Measurements from ENCODE around the gene NDUFAF3.
A peak's percentile ranks its signal among the peaks of the same experiment; 100 is the strongest.

NDUFAF3 gene, protein sequence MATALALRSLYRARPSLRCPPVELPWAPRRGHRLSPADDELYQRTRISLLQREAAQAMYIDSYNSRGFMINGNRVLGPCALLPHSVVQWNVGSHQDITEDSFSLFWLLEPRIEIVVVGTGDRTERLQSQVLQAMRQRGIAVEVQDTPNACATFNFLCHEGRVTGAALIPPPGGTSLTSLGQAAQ

DNA sequence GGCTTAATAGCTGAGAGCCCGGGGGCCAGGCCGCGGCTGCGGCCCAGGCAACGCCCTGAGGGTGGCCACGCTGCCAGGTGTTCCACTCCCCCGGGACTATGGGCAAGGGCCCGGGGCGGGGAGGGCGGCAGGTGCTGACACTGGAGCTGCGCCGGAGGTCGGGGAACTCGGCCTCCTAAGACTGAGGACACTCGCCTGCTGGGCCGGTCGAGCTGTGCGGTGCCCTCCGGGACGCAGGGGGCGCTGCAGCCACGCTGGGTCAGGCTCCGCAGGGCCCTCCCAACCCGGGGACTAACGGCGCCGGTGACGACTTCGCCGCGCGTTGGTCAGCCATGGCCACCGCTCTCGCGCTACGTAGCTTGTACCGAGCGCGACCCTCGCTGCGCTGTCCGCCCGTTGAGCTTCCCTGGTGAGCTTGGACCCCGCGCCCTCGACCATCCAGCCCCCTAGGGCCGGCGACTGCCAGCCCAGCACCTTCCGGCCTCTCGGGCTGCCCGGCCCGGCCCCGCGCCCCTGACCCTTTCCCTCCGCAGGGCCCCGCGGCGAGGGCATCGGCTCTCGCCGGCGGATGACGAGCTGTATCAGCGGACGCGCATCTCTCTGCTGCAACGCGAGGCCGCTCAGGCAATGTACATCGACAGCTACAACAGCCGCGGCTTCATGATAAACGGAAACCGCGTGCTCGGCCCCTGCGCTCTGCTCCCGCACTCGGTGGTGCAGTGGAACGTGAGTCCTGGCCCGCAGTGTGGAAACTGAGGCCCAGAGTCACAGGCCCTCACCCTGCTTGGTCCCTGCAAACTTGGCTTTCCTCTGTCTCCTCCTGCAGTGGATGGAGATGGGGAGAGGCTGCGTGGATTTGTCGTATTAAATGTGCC is at the start of gene NDUFAF3:
NDUFAF3 (plus strand) TSS at position 309 of the 875 bp plus-strand sequence; CDS start at position 333, 24 bp downstream.
- DNase-seq (ENCODE audit: low read depth) = peak; percentile 86

DNA sequence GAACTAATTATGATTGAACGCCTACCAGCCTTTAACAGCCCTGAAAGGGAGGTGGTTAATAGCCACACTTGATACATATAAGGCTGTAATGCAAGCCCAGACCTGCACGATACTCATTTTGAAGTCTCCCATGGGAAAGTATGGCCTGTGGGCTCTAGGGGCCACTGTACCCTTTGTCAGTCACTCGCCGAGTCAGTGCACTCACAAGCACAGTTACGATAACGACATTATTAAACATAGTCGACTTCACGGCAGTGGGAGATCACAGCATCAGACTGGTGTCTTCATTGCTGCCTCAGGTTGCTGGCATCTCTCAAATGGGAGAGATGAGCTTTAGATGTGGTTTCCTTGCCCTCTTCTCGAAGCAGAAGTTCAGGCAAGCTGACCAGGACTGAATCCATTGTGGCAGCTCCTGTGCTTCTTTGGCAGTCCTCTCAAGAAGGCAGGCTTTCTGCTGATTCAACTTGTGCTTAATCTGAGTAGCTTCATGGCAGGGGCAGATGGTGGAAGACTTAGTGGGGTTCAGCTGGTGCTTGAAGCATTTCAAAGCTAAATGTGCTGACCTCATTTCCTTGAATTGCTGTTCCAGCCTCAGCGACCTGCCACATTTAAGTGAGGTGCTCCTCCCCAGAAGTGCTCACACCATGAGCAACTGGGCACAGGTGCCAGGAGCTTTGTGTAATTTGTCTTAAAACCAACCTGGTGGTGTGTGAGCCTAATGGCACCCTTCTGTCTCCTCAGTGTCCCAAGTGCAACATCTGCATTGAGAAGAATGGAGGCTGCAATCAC is 47.7 kb upstream of the NDUFAF3 start:
- DNase-seq (ENCODE audit: low read depth) = no peak

DNA sequence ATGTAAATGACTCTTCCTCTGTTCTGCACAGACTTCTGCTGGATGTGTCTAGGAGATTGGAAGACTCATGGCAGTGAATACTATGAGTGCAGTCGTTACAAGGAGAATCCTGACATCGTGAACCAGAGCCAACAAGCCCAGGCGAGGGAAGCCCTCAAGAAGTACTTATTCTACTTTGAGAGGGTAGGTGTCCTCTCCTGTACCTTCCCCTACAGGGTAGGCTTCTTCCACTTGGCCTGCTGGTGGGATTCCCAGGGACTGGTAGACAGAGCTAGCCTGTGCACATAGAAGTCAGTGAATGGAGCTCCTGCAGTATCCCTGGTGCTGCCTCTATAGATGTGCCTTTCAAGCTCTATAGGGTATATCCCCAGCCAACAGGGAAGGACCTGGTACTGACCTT is 42.5 kb upstream of the NDUFAF3 start:
- DNase-seq (ENCODE audit: low read depth) = no peak

DNA sequence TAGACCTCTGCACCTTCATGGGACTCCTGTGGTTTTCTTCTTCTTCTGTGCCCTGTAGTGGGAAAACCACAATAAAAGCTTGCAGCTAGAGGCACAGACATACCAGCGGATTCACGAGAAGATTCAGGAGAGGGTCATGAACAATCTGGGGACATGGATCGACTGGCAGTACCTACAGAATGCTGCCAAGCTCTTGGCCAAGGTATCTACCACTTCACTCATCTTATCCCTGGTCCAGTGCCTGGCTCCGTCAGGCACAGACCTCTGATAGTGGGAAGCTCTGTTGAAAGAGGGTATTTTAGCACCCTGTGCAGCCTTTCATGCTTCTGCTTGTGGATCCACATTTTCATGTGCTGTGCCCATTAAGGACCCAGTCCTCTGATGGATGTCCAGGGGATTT is 41.6 kb upstream of the NDUFAF3 start:
- DNase-seq (ENCODE audit: low read depth) = no peak

DNA sequence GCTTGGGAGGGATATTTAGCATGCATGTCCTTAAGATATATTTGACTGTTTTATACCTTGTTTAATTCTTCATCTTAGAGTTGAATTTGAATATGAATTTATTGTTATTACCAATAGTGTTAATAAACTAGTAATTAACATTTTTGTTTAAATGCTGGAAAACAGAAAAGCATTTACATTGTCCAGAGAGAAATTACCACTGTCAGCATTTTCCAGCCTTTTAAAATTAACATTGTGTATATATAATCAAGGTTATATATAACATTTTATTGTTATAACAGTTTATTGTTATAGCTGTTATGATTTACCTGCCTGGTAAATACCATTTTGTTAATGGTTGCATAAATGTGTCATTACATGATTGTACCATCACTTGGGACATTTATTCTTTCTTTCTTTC is 39.9 kb upstream of the NDUFAF3 start:
- no peak for DNase-seq (ENCODE audit: low read depth)

DNA sequence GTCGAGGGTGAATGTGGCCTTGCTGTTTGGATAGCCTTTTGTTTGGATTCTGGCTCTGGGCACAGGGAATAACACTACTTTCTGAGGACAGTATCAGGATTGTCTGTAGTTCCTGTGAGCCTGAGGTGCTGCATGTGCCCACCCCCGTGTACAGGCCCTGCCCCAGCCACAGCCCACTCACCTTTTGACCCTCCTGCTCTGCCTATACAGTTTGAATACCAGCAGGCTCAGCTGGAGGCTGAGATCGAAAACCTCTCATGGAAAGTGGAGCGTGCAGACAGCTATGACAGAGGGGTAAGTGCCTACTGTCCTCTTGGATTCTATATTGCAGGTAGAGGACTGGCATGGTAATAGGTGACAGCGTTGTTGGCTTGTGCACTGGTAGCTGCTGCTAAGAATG is 39.2 kb upstream of the NDUFAF3 start:
- DNase-seq (ENCODE audit: low read depth) = no peak

DNA sequence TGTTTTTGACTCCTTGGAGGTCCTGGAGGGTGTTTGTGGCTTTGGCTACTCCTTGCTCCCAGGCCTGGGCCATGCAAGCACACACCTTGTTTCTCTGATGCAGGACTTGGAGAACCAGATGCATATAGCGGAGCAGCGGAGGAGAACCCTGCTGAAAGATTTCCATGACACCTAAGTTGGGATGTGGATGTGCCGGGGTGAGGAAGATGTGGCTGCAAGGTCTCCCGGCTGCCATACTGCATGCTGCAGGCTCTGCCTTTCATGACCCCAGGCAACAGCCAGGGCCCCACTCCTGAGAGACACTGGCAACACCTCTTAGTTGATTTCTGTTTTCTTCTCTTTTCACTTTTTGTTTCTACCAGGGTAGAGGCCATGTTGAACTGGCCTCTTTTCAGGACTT is 38.8 kb upstream of the NDUFAF3 start:
- no peak for DNase-seq (ENCODE audit: low read depth)

DNA sequence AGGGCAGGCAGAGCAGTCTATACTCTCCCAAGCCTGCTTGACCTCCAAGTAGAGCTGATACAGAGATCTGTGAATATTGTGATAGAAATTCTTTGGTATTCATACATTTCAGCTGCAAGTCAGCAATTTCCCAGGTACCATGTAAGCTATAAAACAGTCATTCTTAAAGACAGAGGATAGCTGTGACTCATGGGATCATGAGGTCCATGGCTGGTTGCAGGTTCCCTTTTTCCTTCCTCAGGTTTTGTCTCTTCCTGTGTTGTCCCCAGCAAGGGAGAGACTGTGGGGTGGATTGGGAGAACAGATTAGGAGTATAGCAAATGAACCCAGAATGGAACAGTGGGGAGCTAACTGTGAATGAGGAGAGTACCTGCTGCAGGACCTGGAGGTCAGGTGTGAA is 37.3 kb upstream of the NDUFAF3 start:
- DNase-seq (ENCODE audit: low read depth) = no peak

DNA sequence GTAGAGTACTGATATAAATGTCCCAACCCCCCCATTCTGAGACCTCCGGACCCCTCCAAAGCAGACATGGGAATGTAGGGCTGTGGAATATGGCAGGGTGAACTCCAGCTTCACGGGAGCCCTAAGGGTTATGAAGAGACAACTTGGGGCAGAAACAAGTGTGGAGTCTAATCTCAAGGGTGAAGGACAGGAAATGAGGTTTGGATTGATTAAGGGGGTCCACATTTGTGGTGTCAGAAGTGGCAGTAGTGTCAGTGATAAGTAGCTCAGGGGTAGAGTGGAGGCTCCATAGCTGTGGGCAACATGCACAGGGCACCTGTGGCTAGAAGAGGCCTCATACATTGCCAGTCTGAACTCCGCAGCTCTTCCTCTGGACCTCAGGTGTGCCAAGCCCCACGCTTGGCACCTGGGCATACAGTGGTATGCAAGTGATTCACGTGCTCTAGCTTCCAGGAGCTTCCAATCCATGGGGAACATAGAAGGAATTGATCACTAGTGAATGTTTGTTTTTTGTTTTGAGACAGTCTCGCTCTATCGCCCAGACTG is 36.0 kb upstream of the NDUFAF3 start:
- DNase-seq (ENCODE audit: low read depth) = no peak

DNA sequence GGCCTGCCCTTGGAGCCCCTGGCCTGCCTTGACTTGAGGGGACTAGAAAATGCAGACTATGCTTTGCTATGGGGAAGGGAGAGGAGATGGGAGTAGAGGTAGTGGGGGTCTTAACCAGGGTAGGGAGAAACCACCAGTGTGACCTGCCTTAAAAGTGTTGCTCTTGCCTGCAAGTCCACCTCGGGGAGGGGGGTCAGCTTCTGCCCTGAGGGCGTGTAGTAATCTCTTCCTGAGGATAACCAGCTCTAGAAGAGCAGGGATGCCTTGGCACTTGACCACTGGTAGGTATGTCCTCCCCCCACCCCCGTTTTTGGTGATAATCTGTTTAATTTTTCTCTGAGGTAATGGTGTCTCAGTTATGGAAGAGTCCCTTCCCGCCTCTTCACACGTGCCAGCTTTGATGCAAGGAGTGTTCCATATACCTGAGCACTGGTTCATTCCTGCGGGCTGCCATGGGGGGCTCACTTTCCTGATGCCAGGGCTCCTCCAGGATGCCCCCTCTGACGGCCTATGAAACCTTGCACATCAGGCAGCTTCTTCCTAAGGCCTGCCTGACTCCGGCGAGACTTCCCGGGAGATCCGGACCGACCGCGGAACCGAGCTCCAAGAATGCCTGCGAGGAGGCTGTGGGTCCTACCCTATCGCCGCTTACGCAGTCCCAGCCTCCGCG is 32.7 kb upstream of the NDUFAF3 start:
- DNase-seq (ENCODE audit: low read depth) = no peak

DNA sequence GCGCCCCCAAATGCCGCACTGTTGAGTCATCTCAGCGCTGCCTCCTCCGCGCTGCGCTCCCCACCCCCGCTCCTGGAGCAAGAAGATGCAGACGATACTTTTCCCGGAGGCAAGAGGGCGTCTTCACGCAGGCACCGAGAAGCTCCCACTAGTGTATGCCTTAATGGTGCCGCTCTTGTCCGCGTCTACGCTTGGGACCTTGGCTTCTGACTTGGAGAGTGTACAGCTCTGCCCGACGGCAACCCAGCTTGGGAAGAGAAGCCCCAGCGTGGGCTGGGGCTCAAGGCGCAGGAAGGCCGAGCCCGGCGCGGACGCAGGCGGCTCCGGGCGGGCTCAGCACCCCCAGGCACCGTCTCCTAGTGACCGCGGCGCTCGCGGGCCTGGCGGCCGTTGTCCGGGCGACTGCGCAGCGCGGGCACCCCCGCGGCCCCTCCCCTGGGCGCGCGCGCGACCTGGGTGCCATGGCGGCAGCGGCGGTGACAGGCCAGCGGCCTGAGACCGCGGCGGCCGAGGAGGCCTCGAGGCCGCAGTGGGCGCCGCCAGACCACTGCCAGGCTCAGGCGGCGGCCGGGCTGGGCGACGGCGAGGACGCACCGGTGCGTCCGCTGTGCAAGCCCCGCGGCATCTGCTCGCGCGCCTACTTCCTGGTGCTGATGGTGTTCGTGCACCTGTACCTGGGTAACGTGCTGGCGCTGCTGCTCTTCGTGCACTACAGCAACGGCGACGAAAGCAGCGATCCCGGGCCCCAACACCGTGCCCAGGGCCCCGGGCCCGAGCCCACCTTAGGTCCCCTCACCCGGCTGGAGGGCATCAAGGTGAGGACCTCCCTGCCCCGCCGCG is 31.9 kb upstream of the NDUFAF3 start, which contains the start of gene P4HTM:
P4HTM (plus strand) TSS at position 446 of the 840 bp plus-strand sequence; CDS start at position 462, 16 bp downstream.
- DNase-seq (ENCODE audit: low read depth) = peak; percentile 82

DNA sequence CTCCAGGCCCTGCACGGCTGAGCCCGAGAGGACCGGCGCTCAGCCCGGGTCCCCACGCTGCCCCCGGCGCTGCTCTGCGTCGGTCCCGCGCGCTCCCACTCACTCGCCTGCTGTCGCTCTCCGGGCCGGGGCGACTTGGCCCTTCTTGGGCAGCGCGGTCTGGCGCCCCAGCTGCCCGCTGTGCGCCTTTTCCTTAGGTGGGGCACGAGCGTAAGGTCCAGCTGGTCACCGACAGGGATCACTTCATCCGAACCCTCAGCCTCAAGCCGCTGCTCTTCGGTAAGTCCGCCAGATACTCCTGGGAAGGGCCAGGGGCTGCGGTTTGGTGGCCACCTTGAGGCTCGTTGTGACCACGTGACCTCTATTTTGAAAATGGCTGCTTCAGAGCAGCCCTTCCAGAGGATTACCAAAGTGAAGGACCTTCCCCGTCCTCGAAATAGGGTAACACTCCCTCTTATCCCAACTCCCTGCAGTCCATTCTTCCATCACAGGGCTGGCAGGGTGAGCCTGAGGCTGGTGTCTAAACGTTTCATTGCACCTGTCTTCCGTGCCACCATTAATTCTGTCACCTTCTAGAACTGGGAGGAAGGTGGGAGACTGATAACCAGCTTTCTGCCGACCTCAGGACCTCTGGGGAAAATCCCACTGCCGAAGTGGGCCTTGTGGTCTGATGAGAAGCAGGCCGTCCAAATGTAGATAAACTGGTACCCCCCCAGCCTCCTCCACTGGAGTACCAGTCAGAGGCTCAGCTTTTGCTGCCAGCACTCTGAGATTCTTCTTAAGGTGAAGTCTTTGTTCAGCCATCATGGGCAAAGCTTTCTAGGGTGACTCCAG is 31.1 kb upstream of the NDUFAF3 start:
- no peak for DNase-seq (ENCODE audit: low read depth)

DNA sequence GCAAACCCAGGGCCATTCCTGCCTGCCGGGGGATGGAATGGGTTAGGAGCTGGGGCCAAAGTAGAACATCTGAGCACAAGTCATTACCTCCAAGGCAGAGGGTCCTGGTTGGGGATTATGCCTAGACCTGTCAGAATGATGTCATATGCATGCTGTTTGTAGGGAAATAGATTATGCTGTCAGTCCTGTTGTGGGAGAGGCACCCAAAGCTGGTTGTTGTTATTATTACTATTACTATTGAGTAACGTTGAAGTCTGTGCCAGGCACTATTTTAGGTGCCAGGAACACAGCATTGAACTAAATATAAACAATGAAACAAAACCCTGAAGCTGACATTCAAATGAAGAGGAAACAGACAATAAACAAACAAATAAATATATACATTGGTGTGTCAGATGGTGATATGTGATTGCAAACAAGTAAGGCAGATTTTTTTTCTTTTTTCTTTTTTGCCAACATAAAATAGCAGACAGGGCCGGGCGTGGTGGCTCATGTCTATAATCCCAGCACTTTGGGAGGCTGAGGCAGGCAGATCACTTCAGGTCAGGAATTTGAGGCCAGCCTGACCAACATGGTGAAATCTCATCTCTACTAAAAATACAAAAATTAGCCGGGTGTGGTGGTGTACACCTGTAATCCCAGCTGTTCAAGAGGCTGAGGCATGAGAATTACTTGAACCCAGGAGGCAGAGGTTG is 29.9 kb upstream of the NDUFAF3 start:
- DNase-seq (ENCODE audit: low read depth) = no peak

DNA sequence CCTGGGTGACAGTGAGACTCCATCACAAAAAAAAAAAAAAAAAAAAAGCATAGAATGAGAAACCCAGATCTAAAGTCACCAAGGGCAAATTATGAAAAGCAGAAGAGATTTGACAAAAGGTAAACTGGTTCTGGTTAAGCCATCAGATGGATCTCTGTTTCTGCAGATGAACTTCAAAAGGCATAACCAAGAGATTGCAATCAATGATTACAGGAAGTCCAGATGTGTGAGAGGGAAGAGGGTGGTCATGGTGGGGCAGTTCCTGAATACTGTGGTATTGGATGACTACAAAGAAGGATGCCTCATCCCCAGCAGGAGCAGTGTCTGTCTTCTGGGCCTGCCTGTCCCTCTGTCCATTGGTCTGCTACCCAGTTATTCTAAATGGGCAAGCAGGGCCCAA is 28.1 kb upstream of the NDUFAF3 start:
- no peak for DNase-seq (ENCODE audit: low read depth)

DNA sequence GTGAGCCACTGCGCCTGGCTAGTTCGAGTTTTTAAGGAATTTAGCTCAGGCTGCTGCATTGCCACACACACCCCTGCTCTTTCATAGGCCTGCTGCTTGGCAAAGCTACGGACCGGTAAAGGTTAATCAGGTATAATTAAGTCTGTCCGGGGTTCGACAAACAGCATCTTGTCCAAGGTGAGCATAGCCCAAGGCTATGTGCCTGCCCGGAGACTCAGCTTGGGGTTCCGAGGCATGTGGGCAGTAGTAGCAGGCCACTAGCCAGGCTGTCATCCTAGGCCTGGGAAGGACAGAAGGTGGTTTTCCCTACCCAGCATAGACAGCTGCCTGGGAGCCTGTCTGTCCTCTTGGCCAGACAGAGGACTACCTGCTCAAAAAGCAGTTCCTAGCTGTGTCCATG is 25.3 kb upstream of the NDUFAF3 start:
- DNase-seq (ENCODE audit: low read depth) = no peak

DNA sequence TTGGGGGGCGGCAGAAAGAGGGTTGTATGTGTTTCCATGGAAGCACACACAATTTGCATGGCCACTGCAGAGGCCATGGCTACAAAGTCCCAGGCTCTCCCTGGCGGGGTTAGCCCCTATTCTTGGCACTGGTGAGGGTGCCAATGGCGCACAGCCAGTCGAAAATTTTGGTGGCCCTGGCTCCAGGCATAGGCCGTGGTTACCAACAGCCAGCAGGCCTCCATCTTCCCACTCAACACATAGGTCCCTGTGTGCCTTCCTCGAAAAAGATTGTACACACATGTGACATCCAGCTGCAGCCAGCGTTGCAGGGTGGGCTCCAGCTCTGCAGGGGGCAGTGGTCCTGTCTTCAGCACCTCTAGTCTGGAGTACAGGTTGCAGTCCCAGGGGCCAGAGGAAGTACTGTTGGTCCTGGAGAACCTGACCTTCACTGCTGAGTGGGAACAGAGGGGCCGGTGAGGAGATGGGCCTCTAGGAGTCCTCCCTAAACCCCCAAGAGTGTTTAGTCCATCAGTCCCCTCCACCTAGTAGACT is 24.8 kb upstream of the NDUFAF3 start:
- DNase-seq (ENCODE audit: low read depth) = no peak

DNA sequence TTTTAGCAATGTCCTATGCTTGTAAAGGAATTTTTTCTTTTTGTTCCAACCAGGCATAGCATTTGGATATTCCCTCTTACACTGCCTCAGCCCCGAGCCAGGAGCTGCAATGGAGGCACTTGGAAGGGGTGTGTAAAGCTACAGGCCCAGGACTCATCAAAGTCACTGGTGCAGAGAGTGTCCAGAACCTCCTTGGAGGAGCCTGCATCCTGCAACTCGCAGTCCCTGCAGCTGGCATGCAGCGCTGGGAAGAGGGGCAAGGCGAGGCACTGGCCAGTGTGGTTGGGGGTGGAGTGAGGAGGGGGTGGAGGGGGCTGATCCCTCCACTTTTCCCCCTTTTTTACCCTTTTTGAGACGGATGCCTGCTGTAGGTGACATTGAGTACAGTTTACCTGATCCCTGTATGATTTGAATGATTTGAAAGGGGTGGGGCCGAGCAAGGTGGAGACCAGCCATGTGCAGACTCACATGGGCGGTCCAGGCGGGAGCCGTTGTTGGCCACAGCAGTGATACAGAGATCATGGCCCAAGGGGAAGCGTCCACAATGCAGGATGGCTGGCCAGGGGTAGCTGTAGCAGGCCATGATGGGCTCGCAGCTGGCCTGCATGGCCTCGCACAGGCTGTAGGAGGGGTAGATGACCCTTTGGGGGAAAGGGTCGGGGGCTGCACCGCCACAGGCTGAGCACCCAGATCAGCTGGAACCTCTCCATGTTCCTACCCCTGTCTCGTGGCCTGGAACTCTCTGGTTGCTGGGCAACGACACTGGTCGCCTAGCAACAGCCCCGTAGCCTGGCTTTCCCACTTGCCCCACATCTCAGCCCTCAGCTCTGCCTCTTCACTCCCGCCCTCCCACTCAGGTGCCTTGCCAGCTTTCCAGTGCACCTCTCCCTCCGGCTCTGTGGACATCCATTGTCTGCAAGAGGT is 23.9 kb upstream of the NDUFAF3 start:
- no peak for DNase-seq (ENCODE audit: low read depth)
